H1 (cell line): ENCODE results near the gene WDR41. TPM values are rescaled to one million over a fixed set of nuclear protein-coding genes. Genes with fewer than 3 reads are reported as not detected.

ENCODE experiments used
- CTCF ChIA-PET: fragments of 300-600 bp; sonication (Branson Sonifier 250); formaldehyde crosslinking; loops from one replicate; lab custom pipeline; 2021; ENCODE audit not compliant: partially characterized antibody; lab: Charles Lee
- POLR2A ChIA-PET: fragments of 300-600 bp; sonication (Branson Sonifier 250); formaldehyde crosslinking; loops from one replicate; lab custom pipeline; 2021; ENCODE audit warnings: inconsistent platforms; ENCODE audit not compliant: partially characterized antibody; lab: Charles Lee
- DNase-seq, 2 experiments: peaks; one replicate each; pipeline versions ENCODE4 v3.0.0 to v3.0.0-alpha.2; 2010 to 2022; ENCODE audit warnings: low spot score in 2 of 2, low read depth in 1 of 2, mixed read lengths in 1 of 2
- FAIRE-seq: peaks from 2 replicates; lab custom pipeline; 2011; peaks lifted over from hg19 to GRCh38; lab: Jason Lieb, UNC
- H2AFZ ChIP-seq: 2 replicates; pipeline ENCODE4 v1.8.1; 2012; ENCODE audit warnings: low read length, inconsistent platforms
- H2AK5ac ChIP-seq: 2 replicates; pipeline ENCODE4 v1.6.1; 2013; ENCODE audit warnings: low read depth, low read length
- H2BK120ac ChIP-seq: replicated peaks from 2 replicates; pipeline ENCODE3; 2013; ENCODE audit warnings: low read depth, low read length, inconsistent platforms
- H2BK12ac ChIP-seq: 2 replicates; pipeline ENCODE4 v1.6.1; 2013; ENCODE audit warnings: low read depth, low read length
- H2BK15ac ChIP-seq: 2 replicates; pipeline ENCODE4 v1.6.1; 2013; ENCODE audit warnings: low read length
- H2BK20ac ChIP-seq: 2 replicates; pipeline ENCODE4 v1.6.1; 2013; ENCODE audit warnings: low read length
- H2BK5ac ChIP-seq: 2 replicates; pipeline ENCODE4 v1.6.1; 2013; ENCODE audit warnings: low read depth, low read length
- H3K14ac ChIP-seq: 2 replicates; pipeline ENCODE4 v1.6.1; 2013; ENCODE audit warnings: inconsistent platforms; ENCODE audit not compliant: insufficient read length
- H3K18ac ChIP-seq: 2 replicates; pipeline ENCODE4 v1.6.1; 2013; ENCODE audit warnings: low read length; ENCODE audit errors: extremely low read depth
- H3K23ac ChIP-seq: 2 replicates; pipeline ENCODE4 v1.6.1; 2013; ENCODE audit warnings: inconsistent platforms; ENCODE audit not compliant: insufficient read length
- H3K23me2 ChIP-seq: 2 replicates; pipeline ENCODE4 v1.6.1; 2013; ENCODE audit warnings: low read depth, low read length
- H3K27ac ChIP-seq: 2 replicates; pipeline ENCODE4 v1.6.1; 2011; ENCODE audit warnings: low read depth, low read length, inconsistent platforms
- H3K27me3 ChIP-seq, 4 experiments: replicated peaks in 1 of 4; 1 replicate in 1 of 4; 2 replicates in 3 of 4; pipeline versions ENCODE4 v1.6.1 to v1.8.1; 2011 to 2013; ENCODE audit warnings: low read length in 3 of 4, mild to moderate bottlenecking in 3 of 4, inconsistent platforms in 2 of 4, mixed read lengths in 2 of 4, moderate library complexity in 1 of 4; ENCODE audit not compliant: control insufficient read depth in 3 of 4, insufficient read depth in 3 of 4; ENCODE audit errors: extremely low read depth in 1 of 4
- H3K36me3 ChIP-seq, 4 experiments: 2 replicates each; pipeline versions ENCODE4 v1.6.1 to v1.8.1; 2011 to 2013; ENCODE audit warnings: mild to moderate bottlenecking in 4 of 4, low read length in 3 of 4, moderate library complexity in 2 of 4, control low read depth in 1 of 4, inconsistent platforms in 1 of 4; ENCODE audit not compliant: insufficient read depth in 4 of 4, control insufficient read depth in 2 of 4
- H3K4ac ChIP-seq: replicated peaks from 2 replicates; pipeline ENCODE3; 2013; ENCODE audit warnings: low read length, low read depth, mixed read lengths, inconsistent platforms; ENCODE audit not compliant: insufficient read length
- H3K4me1 ChIP-seq, 4 experiments: replicated peaks in 1 of 4; 1 replicate in 1 of 4; 2 replicates in 3 of 4; pipeline versions ENCODE4 v1.6.1 to v1.8.1; 2011 to 2013; ENCODE audit warnings: low read length in 3 of 4, inconsistent platforms in 2 of 4, mixed read lengths in 1 of 4; ENCODE audit not compliant: insufficient read depth in 4 of 4, control insufficient read depth in 3 of 4
- H3K4me2 ChIP-seq, 2 experiments: 2 replicates each; pipeline versions ENCODE4 v1.6.1 to v1.8.1; 2011 to 2013; ENCODE audit warnings: low read depth in 2 of 2, low read length in 2 of 2, control low read depth in 1 of 2, inconsistent platforms in 1 of 2, mild to moderate bottlenecking in 1 of 2; ENCODE audit not compliant: insufficient read depth in 1 of 2
- H3K4me3 ChIP-seq, 4 experiments: fragments of 200-600, 300-600 bp in 1 of 4; sonication (generic), shearing (Covaris generic), sonication (Bioruptor Twin) in 1 of 4; 2 replicates each; pipeline versions ENCODE4 v1.5.1 to v1.8.1; 2011 to 2016; ENCODE audit warnings: low read length in 4 of 4, low read depth in 3 of 4, control low read depth in 2 of 4, inconsistent platforms in 2 of 4, mild to moderate bottlenecking in 2 of 4, mixed read lengths in 1 of 4, moderate library complexity in 1 of 4; ENCODE audit not compliant: insufficient read depth in 2 of 4; ENCODE audit errors: extremely low read depth in 1 of 4
- H3K56ac ChIP-seq: replicated peaks from 2 replicates; pipeline ENCODE3; 2013; ENCODE audit warnings: low read depth, mild to moderate bottlenecking, mixed read lengths, low read length, inconsistent platforms; ENCODE audit not compliant: insufficient read length
- H3K79me1 ChIP-seq: 2 replicates; pipeline ENCODE4 v1.6.1; 2013; ENCODE audit warnings: low read depth, low read length, control low read depth
- H3K79me2 ChIP-seq, 2 experiments: 2 replicates each; pipeline versions ENCODE4 v1.6.1 to v1.8.1; 2012 to 2013; ENCODE audit warnings: low read length in 2 of 2, mild to moderate bottlenecking in 2 of 2, inconsistent platforms in 1 of 2; ENCODE audit not compliant: insufficient read depth in 2 of 2, control insufficient read depth in 1 of 2
- H3K9ac ChIP-seq, 4 experiments: replicated peaks in 1 of 4; 1 replicate in 1 of 4; 2 replicates in 3 of 4; pipeline versions ENCODE4 v1.6.1 to v1.8.1; 2011 to 2013; ENCODE audit warnings: low read depth in 3 of 4, low read length in 3 of 4, control low read depth in 2 of 4, mild to moderate bottlenecking in 2 of 4, moderate library complexity in 2 of 4, inconsistent platforms in 1 of 4; ENCODE audit errors: extremely low read depth in 1 of 4
- H3K9me3 ChIP-seq, 2 experiments: 2 replicates each; pipeline versions ENCODE4 v1.6.1 to v1.8.1; 2012 to 2013; ENCODE audit warnings: mild to moderate bottlenecking in 2 of 2, moderate library complexity in 2 of 2, control low read depth in 1 of 2, inconsistent platforms in 1 of 2, low read depth in 1 of 2, low read length in 1 of 2, mixed read lengths in 1 of 2; ENCODE audit not compliant: insufficient read depth in 2 of 2
- H4K20me1 ChIP-seq, 2 experiments: replicated peaks in 1 of 2; 2 replicates each; pipeline versions ENCODE3 to v1.8.1; 2011 to 2013; ENCODE audit warnings: inconsistent platforms in 2 of 2, low read length in 2 of 2, mild to moderate bottlenecking in 1 of 2; ENCODE audit not compliant: insufficient read depth in 2 of 2, control insufficient read depth in 1 of 2
- H4K5ac ChIP-seq: 2 replicates; pipeline ENCODE4 v1.6.1; 2013; ENCODE audit warnings: low read length, low read depth, mixed read lengths, inconsistent platforms; ENCODE audit not compliant: insufficient read length
- H4K8ac ChIP-seq: 2 replicates; pipeline ENCODE4 v1.8.0; 2013; ENCODE audit warnings: mild to moderate bottlenecking, moderate library complexity, low read length, inconsistent platforms; ENCODE audit not compliant: insufficient read depth; ENCODE audit errors: extremely low read depth
- H4K91ac ChIP-seq: replicated peaks from 2 replicates; pipeline ENCODE3; 2013; ENCODE audit warnings: low read length, mixed read lengths, inconsistent platforms; ENCODE audit not compliant: insufficient read length
- TAF7 ChIP-seq: optimal IDR thresholded peaks from 2 replicates; pipeline ENCODE3; 2011; ENCODE audit warnings: low read depth, mild to moderate bottlenecking, inconsistent platforms, low read length, moderate library complexity, borderline replicate concordance
- WGBS, 2 experiments: shearing (Covaris generic) in 1 of 2; methylation state at CpG; one replicate each; pipeline versions ENCODE4 v1.1.6 to v1.1.7; 2013 to 2015; ENCODE audit warnings: low lambda C conversion rate in 2 of 2, mixed read lengths in 2 of 2, inconsistent platforms in 1 of 2, low coverage in 1 of 2, missing lambda C conversion rate in 1 of 2; ENCODE audit not compliant: insufficient replicate concordance in 2 of 2, insufficient coverage in 1 of 2, insufficient read length in 1 of 2; ENCODE audit errors: extremely low coverage in 1 of 2, missing lambda C conversion rate in 1 of 2; 5-methylcytosine and 5-hydroxymethylcytosine counted together
- polyA plus RNA-seq, 7 experiments: library from polyadenylated mRNA; depleted of rRNA in 3 of 7; stranded (reverse) in 5 of 7; unstranded in 2 of 7; fragments of >200 nt in 5 of 7; fragments of 200-250 nt in 2 of 7; gene quantifications; 1 replicate in 5 of 7; 2 replicates in 1 of 7; 4 replicates in 1 of 7; pipeline versions ENCODE4 v1.2.1 to v1.2.3, GENCODE V29; 2011 to 2013; ENCODE audit warnings: missing spikeins in 2 of 7, mixed read lengths in 2 of 7
- total RNA-seq: library from RNA; stranded (reverse); fragmentation: NEBNext Ultra II Directional; extraction: Animal tissue kit (Norgen Biotek cat#: 25700); gene quantifications from 2 replicates; pipeline ENCODE4 v1.2.1, GENCODE V29; 2021
- TF ChIP-seq, protein P1 (sequence below): IDR thresholded peaks from 2 replicates; pipeline ENCODE4 v1.6.1; 2012; ENCODE audit warnings: inconsistent platforms

WDR41 gene
- total and polyA plus RNA-seq, 2 of the 8 experiments (the other 6 are each of a cell fraction or from before 2014, with no cell fraction given): 16.4 to 44.9 TPM

DNA sequence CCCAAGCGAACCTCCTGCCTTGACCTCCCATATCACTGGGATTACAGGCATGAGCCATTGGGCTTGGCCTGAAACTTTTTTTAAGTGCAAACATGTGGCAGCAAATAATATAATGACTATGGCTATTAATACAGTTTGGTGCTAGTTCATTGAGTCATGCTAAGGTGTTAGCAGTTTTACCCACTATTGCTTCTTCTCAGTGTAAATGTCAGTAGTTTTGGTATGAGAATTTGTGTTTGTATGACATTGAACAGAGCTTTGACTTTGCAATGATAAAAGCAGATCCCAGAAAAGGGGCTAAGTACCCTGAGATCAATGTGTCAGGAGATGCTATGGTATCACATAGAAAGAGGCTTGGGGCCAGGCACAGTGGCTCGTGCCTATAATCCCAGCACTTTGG, 67.2 kb downstream of the WDR41 start:
- H4K91ac ChIP-seq: no peak overlapping the region
- POLR2A ChIA-PET: no interaction called here
- no peak overlapping the region for H3K4me3 ChIP-seq
- H3K36me3 ChIP-seq: peaks cover 0 to 2% (median 0%) of the 10 kb centered on the region in 4 experiments; a peak in 1 of 8 replicates
- TF ChIP-seq TAF7: no peak
- TF ChIP-seq, protein P1, sequence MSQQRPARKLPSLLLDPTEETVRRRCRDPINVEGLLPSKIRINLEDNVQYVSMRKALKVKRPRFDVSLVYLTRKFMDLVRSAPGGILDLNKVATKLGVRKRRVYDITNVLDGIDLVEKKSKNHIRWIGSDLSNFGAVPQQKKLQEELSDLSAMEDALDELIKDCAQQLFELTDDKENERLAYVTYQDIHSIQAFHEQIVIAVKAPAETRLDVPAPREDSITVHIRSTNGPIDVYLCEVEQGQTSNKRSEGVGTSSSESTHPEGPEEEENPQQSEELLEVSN: no peak
- TF ChIP-seq, all 59 proteins: peak for 0
- Histone ChIP-seq H3K4ac (no peak overlapping the region), H3K9ac (no peak overlapping the region), H3K14ac (no peak overlapping the region), H4K8ac (no peak overlapping the region), H2AFZ (no peak overlapping the region), H3K4me2 (no peak overlapping the region), H4K20me1 (no peaks in the 10 kb centered on the region), H2AK5ac (no peak overlapping the region), H3K23ac (no peak overlapping the region), H4K5ac (no peak overlapping the region), H3K27ac (no peak overlapping the region), H2BK20ac (no peak overlapping the region), H3K27me3 (no peaks in the 10 kb centered on the region), H3K23me2 (no peaks in the 10 kb centered on the region), H2BK120ac (no peak overlapping the region), H3K79me1 (no peaks in the 10 kb centered on the region), H3K4me1 (no peaks in the 10 kb centered on the region), H2BK15ac (no peak overlapping the region), H3K79me2 (no peaks in the 10 kb centered on the region), H3K9me3 (no peaks in the 10 kb centered on the region), H3K56ac (no peak overlapping the region), H2BK5ac (no peak overlapping the region), H2BK12ac (no peak overlapping the region), H3K18ac (no peak overlapping the region)
- DNase-seq: no peak
- FAIRE-seq: no peak
- CTCF ChIA-PET: interaction anchor here (2.8 kb wide), 1 partner anchor 12 kb away, joined by 14 read pairs; no protein-coding TSS in a partner anchor
- 74% methylated on average over 2 of the region's 2 CpGs; no CpG with 5 or more reads in 1 of the 2 experiments for WGBS, 2 experiments
